ENCODE data around the gene MAPK8.

GRCh38 chr10:48272682-48273081 is 33.8 kb upstream of the MAPK8 start:
- TF ChIP-seq EP300 (IDR thresholded peaks at IDR 0.05): no peak
- no peak for TF ChIP-seq RNF2 (IDR thresholded peaks at IDR 0.05; ENCODE audit: borderline replicate concordance, low read depth)
- TF ChIP-seq, protein P1, sequence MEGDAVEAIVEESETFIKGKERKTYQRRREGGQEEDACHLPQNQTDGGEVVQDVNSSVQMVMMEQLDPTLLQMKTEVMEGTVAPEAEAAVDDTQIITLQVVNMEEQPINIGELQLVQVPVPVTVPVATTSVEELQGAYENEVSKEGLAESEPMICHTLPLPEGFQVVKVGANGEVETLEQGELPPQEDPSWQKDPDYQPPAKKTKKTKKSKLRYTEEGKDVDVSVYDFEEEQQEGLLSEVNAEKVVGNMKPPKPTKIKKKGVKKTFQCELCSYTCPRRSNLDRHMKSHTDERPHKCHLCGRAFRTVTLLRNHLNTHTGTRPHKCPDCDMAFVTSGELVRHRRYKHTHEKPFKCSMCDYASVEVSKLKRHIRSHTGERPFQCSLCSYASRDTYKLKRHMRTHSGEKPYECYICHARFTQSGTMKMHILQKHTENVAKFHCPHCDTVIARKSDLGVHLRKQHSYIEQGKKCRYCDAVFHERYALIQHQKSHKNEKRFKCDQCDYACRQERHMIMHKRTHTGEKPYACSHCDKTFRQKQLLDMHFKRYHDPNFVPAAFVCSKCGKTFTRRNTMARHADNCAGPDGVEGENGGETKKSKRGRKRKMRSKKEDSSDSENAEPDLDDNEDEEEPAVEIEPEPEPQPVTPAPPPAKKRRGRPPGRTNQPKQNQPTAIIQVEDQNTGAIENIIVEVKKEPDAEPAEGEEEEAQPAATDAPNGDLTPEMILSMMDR (IDR thresholded peaks at IDR 0.05): no peak
- no peak for TF ChIP-seq MAX (IDR thresholded peaks at IDR 0.05)
- no peak for TF ChIP-seq HOXA7 (CRISPR knock-in tag; IDR thresholded peaks at IDR 0.05)

All from A549 (cell line).